Islet precursor cell (in vitro differentiated cells): ENCODE measurements around the gene COX8C.

ENCODE experiments used
- DNase-seq: peaks from one replicate; pipeline ENCODE4 v3.0.0-alpha.2; 2018

COX8C gene

GRCh38 chr14:93346926-93347721 is at the start of gene COX8C:
Gene COX8C (plus strand): TSS chr14:93347182. CDS start chr14:93347269, 87 bp downstream.
- DNase-seq, result no peak

- DNase-seq, result no peak
These were observed 47.6 kb upstream of the COX8C start for GRCh38 chr14:93299416-93299815.

GRCh38 chr14:93299866-93300265 is 47.1 kb upstream of the COX8C start:
- no peak for DNase-seq

- DNase-seq, result peak; percentile 98
These were observed 45.0 kb upstream of the COX8C start for GRCh38 chr14:93301821-93302447.

GRCh38 chr14:93302688-93303581 is 44.0 kb upstream of the COX8C start:
- peak; percentile 88 for DNase-seq

GRCh38 chr14:93303659-93304058 is 43.3 kb upstream of the COX8C start:
- peak; percentile 54 for DNase-seq

GRCh38 chr14:93304771-93305170 is 42.2 kb upstream of the COX8C start:
- DNase-seq, result no peak

- no peak for DNase-seq
These were observed 41.1 kb upstream of the COX8C start for GRCh38 chr14:93305725-93306418.

- DNase-seq, result no peak
These were observed 40.2 kb upstream of the COX8C start for GRCh38 chr14:93306812-93307211.

- DNase-seq, result no peak
These were observed 38.2 kb upstream of the COX8C start for GRCh38 chr14:93308686-93309345.

GRCh38 chr14:93309427-93309966 is 37.5 kb upstream of the COX8C start:
- DNase-seq, result no peak

GRCh38 chr14:93311082-93311481 is 35.9 kb upstream of the COX8C start:
- DNase-seq, result no peak

GRCh38 chr14:93315575-93315974 is 31.4 kb upstream of the COX8C start:
- no peak for DNase-seq

GRCh38 chr14:93316716-93317115 is 30.3 kb upstream of the COX8C start:
- no peak for DNase-seq

GRCh38 chr14:93317210-93317874 is 29.6 kb upstream of the COX8C start:
- no peak for DNase-seq

GRCh38 chr14:93317875-93318807 is 28.8 kb upstream of the COX8C start:
- peak; percentile 64 for DNase-seq

- no peak for DNase-seq
These were observed 28.1 kb upstream of the COX8C start for GRCh38 chr14:93318927-93319326.

GRCh38 chr14:93319494-93319893 is 27.5 kb upstream of the COX8C start:
- DNase-seq, result no peak

- DNase-seq, result no peak
These were observed 27.0 kb upstream of the COX8C start for GRCh38 chr14:93319958-93320357.

- DNase-seq, result no peak
These were observed 26.5 kb upstream of the COX8C start for GRCh38 chr14:93320489-93320888.
